ENCODE measurements around the gene LY6G5B. TPM values are rescaled to one million over a fixed set of nuclear protein-coding genes. Genes with fewer than 3 reads are reported as not detected.

The LY6G5B gene
- total and polyA plus RNA-seq, 2 donors (not counting 1 experiment from before 2014, with no cell fraction given): 28.4 to 44.2 TPM

DNA sequence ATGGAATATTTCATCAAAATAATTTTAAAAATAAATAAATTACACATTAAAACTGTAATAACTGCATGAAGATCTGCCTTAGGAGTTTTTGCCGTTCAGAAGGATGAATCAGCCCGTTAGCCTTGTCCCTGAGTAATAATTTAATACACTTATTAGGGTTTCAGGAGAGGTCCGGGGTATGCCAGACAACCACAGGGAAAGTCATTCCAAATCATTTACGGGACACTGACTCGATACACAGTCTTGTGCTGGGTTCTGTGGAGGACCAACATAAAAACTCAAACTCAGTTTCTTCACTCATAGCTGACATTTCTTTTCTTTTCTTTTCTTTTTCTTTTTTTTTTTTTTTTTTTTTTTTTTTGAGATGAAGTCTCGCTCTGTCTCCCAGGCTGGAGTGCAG, 36.2 kb downstream of the LY6G5B start:
- no peak overlapping the region for H3K4me3 Mint-ChIP-seq
- H3K27me3 Mint-ChIP-seq: no peaks in the 10 kb centered on the region
- Histone ChIP-seq H3K4me3 (ENCODE audit: control extremely low read depth in 1 of 5, extremely low read depth in 1 of 5, insufficient read depth in 1 of 5, low read depth in 2 of 5, low read length in 4 of 5) (no peak overlapping the region), H3K36me3 (replicated peaks in 1 of 2; ENCODE audit: control extremely low read depth in 1 of 2, control insufficient read depth in 1 of 2, extremely low read depth in 1 of 2, insufficient read depth in 2 of 2, low read length in 1 of 2) (peaks cover 0 to 6% of the 10 kb centered on the region in 2 experiments), H3K27ac (ENCODE audit: low read length in 2 of 2) (no peak overlapping the region), H2AFZ (ENCODE audit: insufficient read depth, low read depth, low read length, poor library complexity, severe bottlenecking) (no peak overlapping the region), H3K9me3 (ENCODE audit: control extremely low read depth in 1 of 3, control insufficient read depth in 2 of 3, insufficient read depth in 1 of 3, low read length in 2 of 3) (no peaks in the 10 kb centered on the region), H4K20me1 (ENCODE audit: control insufficient read depth, insufficient read depth, low read length, poor library complexity, severe bottlenecking) (no peaks in the 10 kb centered on the region), H3K9ac (ENCODE audit: low read length) (no peak overlapping the region), H3K27me3 (replicated peaks in 1 of 4; ENCODE audit: control extremely low read depth in 1 of 4, control insufficient read depth in 3 of 4, insufficient read depth in 4 of 4, low read length in 3 of 4) (peaks cover 0 to 6% (median 0%) of the 10 kb centered on the region in 4 experiments), H3K79me2 (ENCODE audit: control insufficient read depth, insufficient read depth, low read length) (peaks cover 21% of the 10 kb centered on the region), H3K4me1 (ENCODE audit: control insufficient read depth in 2 of 2, insufficient read depth in 2 of 2, low read length in 2 of 2) (peaks cover 23 to 29% of the 10 kb centered on the region in 2 donors), H3K4me2 (replicated peaks; ENCODE audit: low read depth, low read length, poor library complexity, severe bottlenecking) (no peak overlapping the region)
- no peak for ATAC-seq (ENCODE audit: low read depth)
- 100% methylated on average over 1 of the region's 6 CpGs for WGBS (ENCODE audit: insufficient coverage)
- no peaks in the 10 kb centered on the region for H3K9me3 Mint-ChIP-seq (ENCODE audit: insufficient read depth)
- H3K27ac Mint-ChIP-seq: no peak overlapping the region
- CTCF ChIA-PET: no interaction called here
- DNase-seq: no peak
- TF ChIP-seq, protein P1, sequence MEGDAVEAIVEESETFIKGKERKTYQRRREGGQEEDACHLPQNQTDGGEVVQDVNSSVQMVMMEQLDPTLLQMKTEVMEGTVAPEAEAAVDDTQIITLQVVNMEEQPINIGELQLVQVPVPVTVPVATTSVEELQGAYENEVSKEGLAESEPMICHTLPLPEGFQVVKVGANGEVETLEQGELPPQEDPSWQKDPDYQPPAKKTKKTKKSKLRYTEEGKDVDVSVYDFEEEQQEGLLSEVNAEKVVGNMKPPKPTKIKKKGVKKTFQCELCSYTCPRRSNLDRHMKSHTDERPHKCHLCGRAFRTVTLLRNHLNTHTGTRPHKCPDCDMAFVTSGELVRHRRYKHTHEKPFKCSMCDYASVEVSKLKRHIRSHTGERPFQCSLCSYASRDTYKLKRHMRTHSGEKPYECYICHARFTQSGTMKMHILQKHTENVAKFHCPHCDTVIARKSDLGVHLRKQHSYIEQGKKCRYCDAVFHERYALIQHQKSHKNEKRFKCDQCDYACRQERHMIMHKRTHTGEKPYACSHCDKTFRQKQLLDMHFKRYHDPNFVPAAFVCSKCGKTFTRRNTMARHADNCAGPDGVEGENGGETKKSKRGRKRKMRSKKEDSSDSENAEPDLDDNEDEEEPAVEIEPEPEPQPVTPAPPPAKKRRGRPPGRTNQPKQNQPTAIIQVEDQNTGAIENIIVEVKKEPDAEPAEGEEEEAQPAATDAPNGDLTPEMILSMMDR (IDR thresholded peaks at IDR 0.05): no peak
- TF ChIP-seq EZH2 (IDR thresholded peaks at IDR 0.05; ENCODE audit: borderline replicate concordance, insufficient read depth, low read depth, low read length, poor library complexity, severe bottlenecking): no peak
- H3K4me1 Mint-ChIP-seq: peaks cover 28% of the 10 kb centered on the region
- intact Hi-C loops (cut with micrococcal nuclease): no loop called here
- POLR2A ChIA-PET: interaction anchor here (0.6 kb wide), 1 partner anchor 109 kb away, joined by 3 read pairs; the partner anchor contains the start of genes HSPA1A and HSPA1L

DNA sequence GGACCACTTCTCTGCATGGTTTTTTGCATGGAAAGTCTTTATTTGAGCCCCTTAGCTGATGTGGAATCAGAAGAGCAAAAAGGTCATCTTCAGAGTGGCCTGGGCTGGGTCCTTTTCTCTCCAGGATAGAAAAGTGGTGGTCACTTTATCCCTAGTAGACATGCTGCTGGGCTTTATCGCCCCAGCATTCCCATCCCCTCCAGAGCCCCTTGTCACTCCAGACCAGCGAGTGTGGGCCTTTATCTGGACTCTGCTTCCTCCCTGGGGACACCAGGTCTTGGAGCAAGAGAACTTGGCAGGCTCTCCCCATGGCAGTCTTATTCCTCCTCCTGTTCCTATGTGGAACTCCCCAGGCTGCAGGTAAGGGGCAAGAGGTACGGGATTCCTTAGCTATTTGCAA, 36.8 kb downstream of the LY6G5B start, which contains the start of gene LY6G6F:
TSS of gene LY6G6F (plus strand) at position 268 of the 400 bp plus-strand sequence. CDS start at position 309, 41 bp downstream.
- Histone ChIP-seq H3K27me3 (replicated peaks in 1 of 4; ENCODE audit: control extremely low read depth in 1 of 4, control insufficient read depth in 3 of 4, insufficient read depth in 4 of 4, low read length in 3 of 4) (peaks cover 0 to 6% (median 0%) of the 10 kb centered on the region in 4 experiments), H3K4me1 (ENCODE audit: control insufficient read depth in 2 of 2, insufficient read depth in 2 of 2, low read length in 2 of 2) (peaks cover 24 to 29% of the 10 kb centered on the region in 2 donors), H3K9me3 (ENCODE audit: control extremely low read depth in 1 of 3, control insufficient read depth in 2 of 3, insufficient read depth in 1 of 3, low read length in 2 of 3) (no peaks in the 10 kb centered on the region), H3K4me2 (replicated peaks; ENCODE audit: low read depth, low read length, poor library complexity, severe bottlenecking) (no peak within 1 kb of the TSS), H3K36me3 (replicated peaks in 1 of 2; ENCODE audit: control extremely low read depth in 1 of 2, control insufficient read depth in 1 of 2, extremely low read depth in 1 of 2, insufficient read depth in 2 of 2, low read length in 1 of 2) (no peaks in the 10 kb centered on the region), H3K27ac (ENCODE audit: low read length in 2 of 2) (no peak within 1 kb of the TSS), H4K20me1 (ENCODE audit: control insufficient read depth, insufficient read depth, low read length, poor library complexity, severe bottlenecking) (no peaks in the 10 kb centered on the region), H3K9ac (ENCODE audit: low read length) (no peak within 1 kb of the TSS), H3K4me3 (ENCODE audit: control extremely low read depth in 1 of 5, extremely low read depth in 1 of 5, insufficient read depth in 1 of 5, low read depth in 2 of 5, low read length in 4 of 5) (no peak within 1 kb of the TSS), H3K79me2 (ENCODE audit: control insufficient read depth, insufficient read depth, low read length) (peaks cover 14% of the 10 kb centered on the region), H2AFZ (ENCODE audit: insufficient read depth, low read depth, low read length, poor library complexity, severe bottlenecking) (no peak within 1 kb of the TSS)
- WGBS (ENCODE audit: insufficient coverage): 83% methylated on average over 3 of the region's 3 CpGs
- DNase-seq (no peak), ATAC-seq (ENCODE audit: low read depth) (no peak)
- ChIA-PET CTCF (no interaction called here), POLR2A (no interaction called here)
- TF ChIP-seq, protein P1 (IDR thresholded peaks at IDR 0.05): no peak
- no peak for TF ChIP-seq EZH2 (IDR thresholded peaks at IDR 0.05; ENCODE audit: borderline replicate concordance, insufficient read depth, low read depth, low read length, poor library complexity, severe bottlenecking)
- Mint-ChIP-seq H3K27ac (no peak within 1 kb of the TSS), H3K27me3 (no peaks in the 10 kb centered on the region), H3K4me1 (peaks cover 28% of the 10 kb centered on the region), H3K9me3 (ENCODE audit: insufficient read depth) (no peaks in the 10 kb centered on the region), H3K4me3 (no peak within 1 kb of the TSS)
- intact Hi-C loops (cut with micrococcal nuclease): no loop called here
